GM21367 (cell line): ENCODE results near the gene CBLN3.
"Not testable (repeated sequence)": the region's sequence is repeated elsewhere in the genome, so short reads cannot be mapped to it uniquely, and the experiment has no call there.

Experiments
- ATAC-seq: cut with Tn5 transposase; IDR thresholded peaks from one replicate; pipeline ENCODE4 v1.9.1; 2021; ENCODE audit not compliant: unreplicated experiment

The CBLN3 gene

DNA sequence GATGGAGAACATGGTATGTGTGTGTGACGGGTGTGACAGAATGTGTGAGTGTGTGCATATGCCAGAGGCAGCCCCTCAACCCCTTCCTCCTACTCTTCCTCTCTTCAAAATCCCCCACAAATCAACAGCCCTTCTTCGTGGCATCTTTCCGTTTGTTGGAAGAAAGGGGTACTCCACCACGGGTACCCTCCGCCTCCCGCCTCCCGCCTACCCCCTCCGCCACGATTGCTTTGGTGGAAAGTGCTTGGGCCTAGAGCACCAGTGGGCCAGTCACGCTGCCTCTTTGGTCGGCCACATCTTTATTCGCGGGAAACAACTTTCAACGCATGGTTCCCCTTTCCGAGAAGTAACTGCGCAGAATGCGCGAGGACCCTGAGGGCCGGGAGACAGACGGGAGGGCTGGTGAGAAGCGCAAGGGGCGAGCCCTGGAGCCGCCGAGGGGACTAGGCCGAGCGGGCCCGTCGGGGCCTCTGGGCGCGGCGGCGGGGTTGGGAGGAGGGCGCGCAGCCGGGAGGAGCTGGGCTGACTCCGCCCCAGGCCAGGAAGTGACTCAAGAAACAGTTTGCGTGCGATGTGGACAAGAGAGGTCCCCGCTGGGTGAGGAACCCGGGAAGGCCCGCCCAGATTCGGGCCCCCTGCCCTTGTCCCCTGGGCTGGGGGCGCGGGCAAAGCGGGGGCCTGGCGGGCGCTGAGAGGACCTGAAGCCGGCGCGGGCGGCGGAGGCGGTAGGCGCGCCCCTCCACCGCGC is at the start of gene CBLN3, which contains the start of gene KHNYN:
Gene CBLN3 (minus strand): TSS at position 274 of the 748 bp plus-strand sequence. CDS start 614 bp downstream, outside the sequence.
Gene KHNYN (plus strand): TSS at position 560 of the 748 bp plus-strand sequence. CDS start 777 bp downstream, outside the sequence.
- peak; percentile 83 for ATAC-seq

DNA sequence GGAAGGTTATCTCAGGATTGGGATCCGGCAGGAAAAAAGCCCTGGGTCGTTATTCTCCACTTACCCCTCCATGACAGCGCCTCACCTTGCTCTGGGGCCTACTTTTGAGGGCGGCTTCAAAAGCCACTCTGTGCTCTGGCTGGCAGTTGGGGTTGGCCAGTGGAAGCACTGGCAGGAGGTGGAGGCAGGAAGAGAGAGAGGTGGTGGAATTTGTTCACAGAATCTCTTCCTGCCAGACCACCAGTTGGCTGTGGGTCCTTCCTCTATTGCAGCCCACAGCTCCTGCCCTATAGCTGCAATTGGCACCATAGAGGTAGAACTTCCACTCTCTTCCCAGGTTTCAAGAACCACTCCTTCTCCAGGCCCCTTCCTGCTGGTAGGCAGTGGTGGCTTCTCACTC is 45.8 kb upstream of the CBLN3 start:
- ATAC-seq, result no peak

DNA sequence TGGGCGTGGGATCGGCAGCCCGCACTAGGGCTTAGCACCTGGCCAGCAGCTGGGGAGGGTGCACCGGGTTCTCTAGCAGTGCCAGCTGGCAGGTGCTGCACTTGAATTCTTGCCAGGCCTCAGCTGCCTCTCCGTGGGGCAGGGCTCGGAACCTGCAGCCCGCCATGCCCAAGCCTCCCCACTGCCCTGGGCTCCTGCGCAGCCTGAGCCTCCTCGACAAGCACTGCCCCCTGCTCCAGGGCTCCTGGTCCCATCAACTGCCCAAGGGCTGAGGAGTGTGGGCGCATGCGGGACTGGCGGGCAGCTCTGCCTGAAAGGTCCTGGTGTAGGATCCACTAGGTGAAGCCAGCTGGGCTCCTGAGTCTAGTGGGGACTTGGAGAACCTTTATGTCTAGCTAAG is 43.7 kb upstream of the CBLN3 start:
- no peak for ATAC-seq

DNA sequence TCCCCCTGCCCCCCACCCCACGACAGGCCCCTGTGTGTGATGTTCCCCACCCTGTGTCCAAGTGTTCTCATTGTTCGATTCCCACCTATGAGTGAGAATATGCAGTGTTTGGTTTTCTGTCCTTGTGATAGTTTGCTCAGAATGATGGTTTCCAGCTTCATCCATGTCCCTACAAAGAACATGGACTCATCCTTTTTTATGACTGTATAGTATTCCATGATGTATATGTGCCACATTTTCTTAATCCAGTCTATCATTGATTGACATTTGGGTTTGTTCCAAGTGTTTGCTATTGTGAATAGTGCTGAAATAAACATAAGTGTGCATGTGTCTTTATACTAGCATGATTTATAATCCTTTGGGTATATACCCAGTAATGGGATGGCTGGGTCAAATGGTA is 41.0 kb upstream of the CBLN3 start:
- not testable (repeated sequence) for ATAC-seq

DNA sequence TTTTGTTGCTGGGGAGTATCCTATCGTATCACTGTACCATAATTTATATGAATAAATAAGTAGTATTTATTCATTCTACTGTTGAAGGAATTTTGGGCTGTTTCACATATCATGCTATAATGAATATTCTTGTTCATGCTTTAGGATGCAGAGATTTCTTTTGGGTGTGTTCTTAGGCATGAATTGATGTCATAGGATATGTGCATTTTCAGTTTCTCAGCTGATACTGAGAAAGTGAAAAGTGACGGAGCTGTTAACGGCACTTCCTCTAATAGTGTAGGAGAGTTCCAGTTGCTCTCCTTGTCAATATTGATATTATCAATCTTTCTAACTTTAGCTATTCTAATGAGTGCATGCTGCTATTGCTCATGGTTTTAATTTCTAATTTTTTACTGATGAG is 36.3 kb upstream of the CBLN3 start:
- no peak for ATAC-seq

DNA sequence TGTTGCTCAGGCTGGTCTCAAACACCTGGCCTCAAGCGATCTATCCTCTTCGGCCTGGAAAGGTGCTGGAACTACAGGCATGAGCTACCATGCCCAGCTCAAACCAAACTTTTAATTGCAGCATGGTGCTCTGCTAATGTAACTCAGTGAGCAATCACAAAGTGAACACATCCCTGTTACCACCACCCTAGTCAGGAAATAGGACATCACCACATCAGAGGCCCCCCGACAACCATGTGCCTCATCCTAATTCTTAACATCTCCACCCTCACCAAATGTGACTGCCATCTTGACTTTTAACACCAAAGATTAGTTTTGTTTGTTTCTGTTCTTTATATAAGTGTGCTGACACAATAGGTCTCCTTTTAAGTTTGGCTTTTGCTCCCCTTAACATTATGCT is 35.9 kb upstream of the CBLN3 start:
- no peak for ATAC-seq

DNA sequence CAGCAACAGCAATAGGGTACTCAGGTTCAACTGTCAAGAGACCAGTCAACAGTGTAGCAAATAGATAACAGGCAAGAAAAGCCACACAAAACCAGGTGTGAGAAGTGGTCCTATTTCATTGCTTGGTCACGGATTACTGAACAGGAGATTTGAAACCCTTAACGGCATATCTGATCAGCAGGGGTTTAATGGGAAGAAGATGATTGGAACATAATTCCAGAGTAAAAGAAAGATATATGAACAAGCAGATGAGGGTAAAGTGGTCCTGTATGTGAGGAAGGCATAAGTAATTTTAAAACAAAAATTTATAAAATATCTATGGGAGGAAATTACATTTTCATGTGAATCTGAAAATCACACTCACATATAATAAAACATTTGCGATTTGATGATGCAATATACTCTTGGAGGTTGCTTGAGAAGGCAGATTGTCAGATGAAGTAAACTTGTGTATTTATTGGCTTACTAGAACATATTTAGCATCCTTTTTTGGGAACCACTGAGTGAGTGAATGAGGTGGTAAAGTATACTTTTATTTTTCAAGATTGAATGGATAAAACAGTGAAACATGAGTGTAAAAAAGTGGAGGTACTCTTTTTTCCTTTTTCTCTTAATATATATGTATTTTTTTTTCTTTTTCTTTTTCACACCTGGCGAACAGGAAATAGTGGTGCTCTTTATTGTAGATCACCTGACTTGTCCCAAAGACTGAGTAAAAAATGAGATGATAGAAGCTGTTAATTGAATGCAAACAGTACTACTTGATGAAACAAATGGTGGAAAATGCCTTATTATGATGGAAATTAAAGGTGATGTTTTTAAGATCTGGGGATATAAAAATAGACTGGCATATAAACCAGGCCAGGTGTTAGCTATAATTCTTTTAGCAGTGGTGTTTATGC is 34.7 kb upstream of the CBLN3 start:
- no peak for ATAC-seq

DNA sequence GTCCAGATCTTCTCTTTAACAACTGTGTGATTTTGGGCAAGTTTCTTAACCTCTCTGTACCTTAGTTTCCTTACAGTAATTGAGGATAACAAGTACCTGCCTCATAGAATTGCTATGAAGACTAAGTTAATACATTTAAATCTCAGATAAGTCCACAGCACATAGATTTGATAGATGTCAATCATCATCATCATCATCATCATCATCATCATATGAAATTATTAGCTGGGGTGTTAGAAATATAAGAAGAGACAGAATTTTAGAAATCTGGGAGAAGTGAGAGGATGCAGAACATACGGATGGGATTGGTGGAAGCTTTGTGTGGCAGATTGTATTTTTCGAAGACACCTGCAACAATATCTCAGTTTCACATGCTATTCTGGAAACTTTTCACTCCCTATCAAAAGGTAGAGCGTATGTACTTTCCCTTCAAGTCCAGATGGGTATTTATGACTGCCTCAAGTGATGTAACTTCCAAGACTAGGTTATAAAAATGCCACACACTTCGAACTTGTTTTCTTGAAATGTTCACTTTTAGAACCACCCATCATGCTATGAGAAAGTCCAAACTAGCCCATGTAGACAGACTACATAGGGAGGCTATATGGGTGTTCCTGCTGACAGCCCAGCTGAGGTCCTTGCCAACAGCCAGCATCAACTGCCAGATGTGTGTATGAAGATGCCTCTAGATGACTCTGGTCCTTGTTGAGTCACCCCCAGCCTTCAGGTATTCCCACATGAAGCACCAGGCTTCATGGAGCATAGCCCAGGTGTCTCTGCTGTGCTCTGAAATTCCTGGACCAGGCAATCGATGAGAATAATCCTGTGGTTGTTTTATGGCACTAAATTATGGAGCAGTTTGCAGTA is 33.8 kb upstream of the CBLN3 start:
- ATAC-seq, result no peak

DNA sequence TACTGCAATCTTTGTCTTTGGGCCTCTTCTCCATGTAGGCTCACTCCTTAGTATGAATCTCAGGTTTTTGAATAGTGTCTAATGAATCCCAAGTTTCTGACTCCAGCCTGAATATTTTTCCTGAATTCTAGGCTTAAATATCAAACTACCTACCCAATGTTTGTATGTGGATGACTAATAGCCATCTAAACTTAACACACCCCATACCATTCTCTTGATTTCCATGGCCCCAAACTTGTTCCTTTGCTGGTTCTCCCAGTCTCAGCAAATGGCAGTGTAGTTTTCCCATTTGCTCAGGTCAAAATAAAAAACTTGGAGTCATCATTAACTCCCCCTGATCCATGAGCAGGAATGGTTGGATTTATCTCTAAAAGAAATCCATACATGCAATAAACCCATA is 31.9 kb upstream of the CBLN3 start:
- ATAC-seq, result no peak

DNA sequence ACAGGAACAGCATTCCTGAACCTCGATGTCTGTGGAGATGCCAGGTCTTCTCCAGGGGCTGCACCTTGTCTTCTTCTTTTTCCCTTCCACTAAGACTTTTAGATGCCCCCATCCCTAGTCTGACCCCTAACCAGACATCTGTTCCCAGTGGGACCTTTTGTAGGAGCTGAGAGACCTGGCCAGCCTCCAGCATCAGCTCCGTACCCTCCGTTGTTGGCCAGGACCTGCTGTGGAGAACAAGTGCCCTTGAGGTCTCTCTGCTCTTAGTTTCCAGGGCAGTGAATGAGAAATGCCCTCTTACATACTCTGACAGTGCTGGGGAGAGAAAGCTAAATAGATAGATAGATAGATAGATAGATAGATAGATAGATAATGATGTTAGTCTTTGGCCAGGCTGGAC is 29.9 kb upstream of the CBLN3 start:
- no peak for ATAC-seq

DNA sequence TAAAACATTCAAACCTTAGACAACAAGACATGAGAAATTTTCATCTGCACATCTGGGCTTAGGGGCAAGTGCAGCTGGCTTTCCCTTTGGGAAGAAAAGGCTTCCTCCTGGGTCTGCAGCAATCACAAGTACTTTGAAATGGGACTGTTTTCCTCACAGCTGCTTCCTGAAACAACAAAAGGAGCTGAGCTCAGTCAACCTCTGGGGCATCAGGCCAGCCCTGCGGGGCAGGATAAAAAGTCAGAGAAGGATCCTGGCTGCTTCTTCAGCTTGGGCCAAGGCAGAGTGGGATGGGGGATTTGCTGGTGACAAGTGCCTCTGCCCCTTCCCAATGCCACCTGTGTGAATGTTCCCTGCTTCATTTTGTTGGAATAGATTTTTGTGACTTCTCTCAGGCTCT is 29.3 kb upstream of the CBLN3 start:
- no peak for ATAC-seq

DNA sequence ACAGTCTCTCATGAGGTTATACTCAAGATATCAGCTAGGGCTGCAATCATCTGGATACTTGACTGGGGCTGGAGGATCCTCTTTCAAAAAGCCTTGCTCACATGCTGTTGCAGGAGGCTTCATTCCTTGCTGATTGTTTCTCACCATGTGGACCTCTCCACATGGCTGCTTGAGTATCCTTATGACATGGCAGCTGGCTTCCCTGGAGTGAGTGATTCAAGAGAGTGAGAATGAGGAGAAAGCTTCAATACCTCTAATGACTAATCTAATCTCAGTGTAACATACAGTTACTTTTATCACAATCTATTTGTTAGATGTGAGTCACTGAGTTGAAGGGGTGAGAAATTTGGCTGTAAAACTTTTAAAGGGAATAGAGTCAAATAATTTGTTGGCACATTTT is 27.5 kb upstream of the CBLN3 start:
- no peak for ATAC-seq

DNA sequence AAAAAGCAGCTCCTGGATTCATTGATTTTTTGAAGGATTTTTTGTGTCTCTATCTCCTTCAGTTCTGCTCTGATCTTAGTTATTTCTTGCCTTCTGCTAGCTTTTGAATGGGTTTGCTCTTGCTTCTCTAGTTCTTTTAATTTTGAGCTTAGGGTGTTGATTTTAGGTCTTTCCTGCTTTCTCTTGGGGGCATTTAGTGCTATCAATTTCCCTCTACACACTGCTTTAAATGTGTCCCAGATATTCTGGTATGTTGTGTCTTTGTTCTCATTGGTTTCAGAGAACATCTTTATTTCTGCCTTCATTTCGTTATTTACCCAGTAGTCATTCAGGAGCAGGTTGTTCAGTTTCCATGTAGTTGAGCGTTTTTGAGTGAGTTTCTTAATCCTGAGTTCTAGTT is 21.4 kb upstream of the CBLN3 start:
- not testable (repeated sequence) for ATAC-seq

DNA sequence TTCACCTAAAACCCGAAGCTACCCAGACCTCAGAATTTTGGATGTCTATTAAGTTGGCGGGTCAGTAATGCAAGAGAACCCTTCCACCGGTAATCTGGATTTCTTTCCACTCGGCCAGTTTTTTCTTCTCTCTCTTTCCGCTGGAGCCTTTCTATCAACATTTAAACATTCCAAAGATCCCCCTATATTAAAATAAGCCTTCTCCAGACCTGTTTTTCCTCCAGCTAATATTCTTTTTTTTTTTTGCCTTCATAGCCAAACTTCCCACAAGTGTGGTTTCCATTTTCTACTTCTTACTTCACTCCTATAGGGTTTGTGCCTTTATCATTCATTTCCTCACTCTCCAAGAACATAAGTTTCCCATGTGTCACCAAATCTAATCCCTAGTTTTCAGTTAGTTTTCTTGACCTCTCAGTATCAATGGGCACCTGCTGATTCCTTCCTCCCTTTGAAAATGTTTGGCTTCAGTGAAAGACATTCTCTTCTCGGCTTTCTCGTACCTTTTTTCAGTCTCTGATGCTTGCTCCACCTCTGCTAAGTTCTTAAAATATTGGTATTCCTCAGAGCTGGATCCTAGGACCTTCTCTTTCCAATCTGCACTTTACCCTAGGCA is 13.7 kb upstream of the CBLN3 start:
- no peak for ATAC-seq

DNA sequence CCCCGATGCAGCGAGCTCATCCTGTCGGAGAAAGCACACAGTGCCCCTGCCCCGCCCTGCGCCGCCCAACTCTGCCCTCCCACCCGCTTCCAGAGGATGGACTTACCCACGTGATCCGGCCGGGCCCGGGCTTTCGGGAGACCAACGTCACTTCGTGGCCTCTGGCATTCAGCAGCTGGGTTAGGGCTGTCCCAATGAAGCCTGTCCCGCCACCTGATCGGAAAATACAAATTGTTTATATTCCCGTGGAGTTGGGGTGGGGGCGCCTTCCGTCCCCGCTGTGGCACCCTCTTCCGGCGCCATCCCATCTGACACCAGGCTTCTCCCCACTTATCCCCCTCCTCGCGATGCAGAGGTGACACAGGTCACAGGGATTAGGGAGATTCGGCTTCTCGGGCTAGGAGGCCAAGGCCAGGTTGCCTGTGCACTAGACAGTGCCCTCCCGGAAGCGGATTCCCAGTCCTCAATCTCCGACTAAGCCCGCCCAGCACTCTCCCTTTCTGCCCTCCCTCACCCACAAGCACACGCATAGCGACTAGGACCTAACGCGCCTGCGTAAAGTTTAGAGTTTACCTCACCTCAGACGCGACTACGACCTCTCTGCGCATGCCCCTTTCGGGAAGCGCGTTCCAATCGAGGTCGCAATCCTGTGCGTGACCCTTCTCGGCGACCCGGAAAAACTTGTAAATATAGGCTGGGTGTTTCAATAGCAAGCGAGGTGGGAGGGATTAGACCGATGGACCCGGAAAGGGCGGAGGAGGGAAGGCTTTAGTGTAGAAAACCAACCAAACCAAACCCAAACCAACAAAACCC is 13.0 kb upstream of the CBLN3 start, which contains the start of gene SDR39U1:
Gene SDR39U1 (minus strand): TSS at position 537 of the 813 bp plus-strand sequence. CDS start 7 bp downstream, at position 530.
- peak; percentile 86 for ATAC-seq

DNA sequence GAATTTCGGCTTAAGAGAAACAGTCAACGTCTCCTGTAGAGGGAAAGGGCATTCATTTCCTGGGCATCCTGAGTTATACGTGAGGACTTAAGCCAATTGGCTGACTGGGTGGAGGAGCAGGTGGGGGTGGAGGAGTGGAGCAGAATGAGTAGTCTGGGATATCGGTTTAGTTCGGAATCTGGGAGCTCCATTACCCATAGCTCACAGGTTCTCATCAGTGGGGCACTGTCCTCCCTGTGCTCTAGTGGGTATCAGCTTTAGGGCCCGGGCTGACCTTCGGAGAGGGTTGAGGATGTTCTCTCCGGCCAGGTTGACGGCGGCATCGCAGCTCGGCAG is 12.4 kb upstream of the CBLN3 start:
- no peak for ATAC-seq

DNA sequence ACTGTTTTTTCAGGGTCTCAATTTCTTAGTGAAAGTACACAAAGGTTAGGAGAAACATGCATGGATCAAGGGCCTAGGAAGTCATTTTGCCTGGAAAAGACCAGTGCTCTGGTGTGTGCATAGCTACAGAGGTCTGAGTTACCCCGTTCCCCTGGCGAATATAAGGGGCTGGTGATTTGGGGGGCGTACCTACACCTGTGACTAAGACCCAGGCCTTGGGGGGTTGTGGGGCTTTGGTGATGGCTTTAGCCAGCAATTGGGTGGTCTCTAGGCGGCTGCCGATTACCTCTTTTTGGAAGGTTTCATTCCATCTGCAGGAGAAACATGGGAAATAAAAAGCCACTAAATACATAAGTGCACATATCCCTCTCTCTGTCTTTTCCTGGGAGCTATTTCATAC is 12.0 kb upstream of the CBLN3 start:
- ATAC-seq, result no peak

DNA sequence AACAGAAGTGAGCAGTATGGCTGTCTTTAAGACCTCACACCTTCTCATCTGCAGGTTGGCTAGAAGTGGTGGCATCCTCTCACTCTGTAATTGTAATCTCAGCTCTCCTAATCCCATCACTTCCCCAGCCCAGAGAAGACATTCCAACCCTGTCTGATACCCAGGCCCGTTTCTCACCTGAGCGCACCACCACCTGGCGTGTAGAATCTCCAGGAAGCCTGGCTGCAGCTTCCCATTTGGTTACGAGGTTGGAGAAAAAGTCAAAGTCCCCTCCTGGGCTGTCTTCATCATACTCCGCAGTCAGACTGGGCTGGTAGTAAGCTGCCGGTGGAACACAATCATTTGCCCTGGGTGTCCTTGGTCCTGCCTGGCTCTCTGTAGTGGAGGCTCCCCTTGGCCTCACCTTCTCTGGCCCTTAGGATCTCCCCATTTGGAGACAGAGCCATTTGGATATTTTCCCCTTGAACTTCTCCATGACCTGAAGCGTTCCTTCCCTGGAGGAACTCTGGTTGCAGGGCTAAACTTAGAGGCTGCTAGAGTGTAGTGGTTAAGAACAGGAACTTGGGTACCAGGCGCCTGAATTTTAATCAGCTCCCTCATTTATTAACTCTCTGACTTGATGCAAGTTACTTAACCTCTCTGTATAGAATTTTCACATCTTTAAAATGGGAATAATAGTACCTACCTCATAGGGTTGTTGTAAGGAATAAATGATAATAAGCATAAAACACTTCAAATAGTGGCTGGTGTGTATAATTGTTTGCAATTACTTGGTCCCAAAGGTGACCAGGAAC is 11.3 kb upstream of the CBLN3 start:
- no peak for ATAC-seq
